Measurements from ENCODE around the gene AK1.
A peak's percentile ranks its signal among the peaks of the same experiment; 100 is the strongest.
"Not testable (repeated sequence)": the region's sequence is repeated elsewhere in the genome, so short reads cannot be mapped to it uniquely, and the experiment has no call there.

AK1 gene

DNA sequence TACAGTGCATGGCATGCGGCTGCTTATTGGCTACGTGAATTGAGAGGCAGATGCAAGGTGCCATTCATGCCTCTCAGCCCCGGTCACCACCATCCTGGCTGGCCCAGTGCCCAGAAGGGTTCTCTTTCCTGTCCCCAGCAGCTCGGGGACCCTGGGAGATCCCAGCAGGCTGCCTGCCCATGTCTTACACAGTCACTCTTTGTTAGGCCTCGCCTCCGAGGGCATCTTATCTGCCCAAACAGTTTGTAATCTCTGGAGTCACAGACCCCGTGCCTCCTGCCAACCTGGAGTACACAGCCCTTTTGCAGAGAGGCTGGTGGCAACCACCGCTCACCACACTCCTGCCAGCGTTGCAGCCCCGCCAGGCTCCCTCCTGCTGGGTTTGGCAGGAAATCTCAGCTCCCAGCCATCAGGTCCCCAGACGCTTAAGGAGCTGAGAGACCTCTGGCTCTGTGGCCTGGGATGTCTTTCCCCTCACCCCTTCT lies 7.0 kb upstream of the AK1 start:
- no CpG with 5 or more reads among the region's 11 CpGs for WGBS (ENCODE audit: insufficient coverage, insufficient read length)
- no peak overlapping the region for H3K27ac ChIP-seq (ENCODE audit: low read length)
- no peak for DNase-seq (ENCODE audit: low read depth, low spot score)

DNA sequence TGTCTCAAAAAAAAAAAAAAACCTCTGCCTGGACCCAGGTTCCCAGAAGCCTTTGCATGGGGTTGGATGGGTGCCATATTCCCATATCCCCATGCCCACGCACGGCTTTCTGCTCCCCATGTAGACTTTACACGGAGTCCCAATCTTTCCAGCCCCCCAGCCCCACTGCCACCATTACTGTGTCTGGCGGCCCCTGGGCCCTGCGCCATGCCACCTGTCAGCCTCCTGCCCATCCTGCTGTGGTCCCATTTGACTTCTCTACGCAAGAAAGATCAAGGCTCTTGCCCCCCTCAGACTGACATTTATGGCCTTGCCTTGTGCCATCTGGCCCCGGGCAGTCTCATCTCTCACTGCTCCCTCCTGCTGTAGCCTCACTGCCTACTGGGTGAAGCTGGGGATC lies 6.5 kb upstream of the AK1 start:
- Histone ChIP-seq H3K4me1 (ENCODE audit: control insufficient read depth, insufficient read depth, low read length) (no peaks in the 10 kb centered on the region), H3K4me3 (ENCODE audit: low read length) (no peak overlapping the region), H3K27me3 (ENCODE audit: control insufficient read depth, insufficient read depth, low read length) (no peaks in the 10 kb centered on the region), H3K9me3 (ENCODE audit: control insufficient read depth, insufficient read depth, low read length) (no peaks in the 10 kb centered on the region), H3K36me3 (ENCODE audit: control insufficient read depth, insufficient read depth, low read length) (peaks cover 12% of the 10 kb centered on the region), H3K27ac (ENCODE audit: low read length) (no peak overlapping the region)
- DNase-seq (ENCODE audit: low read depth, low spot score): no peak
- no CpG with 5 or more reads among the region's 7 CpGs for WGBS (ENCODE audit: insufficient coverage, insufficient read length)

More for the DNA sequence above, 7.0 kb upstream of the AK1 start:
- Histone ChIP-seq H3K9me3 (ENCODE audit: control insufficient read depth, insufficient read depth, low read length) (no peaks in the 10 kb centered on the region), H3K4me3 (ENCODE audit: low read length) (no peak overlapping the region), H3K36me3 (ENCODE audit: control insufficient read depth, insufficient read depth, low read length) (peaks cover 12% of the 10 kb centered on the region), H3K4me1 (ENCODE audit: control insufficient read depth, insufficient read depth, low read length) (no peaks in the 10 kb centered on the region), H3K27me3 (ENCODE audit: control insufficient read depth, insufficient read depth, low read length) (no peaks in the 10 kb centered on the region)

DNA sequence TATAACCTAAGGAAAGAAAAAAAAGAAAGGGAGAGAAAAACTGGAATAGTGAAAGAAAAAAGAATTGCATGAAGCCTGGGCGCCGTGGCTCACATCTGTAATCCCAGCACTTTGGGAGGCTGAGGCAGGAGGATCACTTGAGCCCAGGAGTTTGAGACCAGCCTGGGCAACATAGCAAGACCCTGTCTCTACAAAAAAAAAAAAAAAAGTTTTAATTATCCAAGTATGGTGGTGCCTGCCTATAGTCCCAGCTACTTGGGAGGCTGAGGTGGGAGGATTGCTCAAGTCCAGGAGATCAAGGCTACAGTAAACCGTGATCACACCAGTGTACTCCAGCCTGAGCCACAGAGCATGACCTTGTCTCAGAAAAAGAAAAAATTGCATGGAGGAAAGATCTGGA lies 4.2 kb upstream of the AK1 start:
- not testable (repeated sequence) for H3K36me3 ChIP-seq (ENCODE audit: control insufficient read depth, insufficient read depth, low read length); H3K4me1 ChIP-seq (ENCODE audit: control insufficient read depth, insufficient read depth, low read length); H3K27ac ChIP-seq (ENCODE audit: low read length); H3K9me3 ChIP-seq (ENCODE audit: control insufficient read depth, insufficient read depth, low read length); DNase-seq (ENCODE audit: low read depth, low spot score); H3K27me3 ChIP-seq (ENCODE audit: control insufficient read depth, insufficient read depth, low read length); H3K4me3 ChIP-seq (ENCODE audit: low read length)
- WGBS (ENCODE audit: insufficient coverage, insufficient read length): no CpG with 5 or more reads among the region's 3 CpGs

DNA sequence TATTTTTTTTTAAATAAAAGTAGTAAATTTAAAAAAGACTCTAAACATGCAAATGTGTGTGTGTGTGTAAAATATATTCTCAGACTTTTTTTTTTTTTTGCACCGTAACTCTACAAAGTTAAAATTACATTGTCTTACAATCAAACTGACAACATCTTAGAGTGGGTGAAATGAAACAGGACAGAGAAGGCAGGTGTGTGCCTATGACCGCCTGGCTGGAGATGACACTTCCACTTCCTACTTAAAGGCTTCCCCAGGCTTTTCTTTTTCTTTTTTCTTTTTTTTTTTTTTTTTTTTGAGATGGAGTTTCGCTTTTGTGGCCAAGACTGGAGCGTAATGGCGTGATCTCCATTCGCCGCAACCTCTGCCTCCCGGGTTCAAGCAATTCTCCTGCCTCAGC lies 2.7 kb upstream of the AK1 start:
- H3K27me3 ChIP-seq (ENCODE audit: control insufficient read depth, insufficient read depth, low read length): no peaks in the 10 kb centered on the region
- H3K36me3 ChIP-seq (ENCODE audit: control insufficient read depth, insufficient read depth, low read length): peaks cover 2% of the 10 kb centered on the region; the same call in 1 of the 2 replicates
- no peak overlapping the region for H3K4me3 ChIP-seq (ENCODE audit: low read length)
- H3K9me3 ChIP-seq (ENCODE audit: control insufficient read depth, insufficient read depth, low read length): no peaks in the 10 kb centered on the region
- no CpG with 5 or more reads among the region's 8 CpGs for WGBS (ENCODE audit: insufficient coverage, insufficient read length)
- no peak overlapping the region for H3K27ac ChIP-seq (ENCODE audit: low read length)
- H3K4me1 ChIP-seq (ENCODE audit: control insufficient read depth, insufficient read depth, low read length): peaks cover 2% of the 10 kb centered on the region; the same call in 1 of the 2 replicates
- DNase-seq (ENCODE audit: low read depth, low spot score): no peak

DNA sequence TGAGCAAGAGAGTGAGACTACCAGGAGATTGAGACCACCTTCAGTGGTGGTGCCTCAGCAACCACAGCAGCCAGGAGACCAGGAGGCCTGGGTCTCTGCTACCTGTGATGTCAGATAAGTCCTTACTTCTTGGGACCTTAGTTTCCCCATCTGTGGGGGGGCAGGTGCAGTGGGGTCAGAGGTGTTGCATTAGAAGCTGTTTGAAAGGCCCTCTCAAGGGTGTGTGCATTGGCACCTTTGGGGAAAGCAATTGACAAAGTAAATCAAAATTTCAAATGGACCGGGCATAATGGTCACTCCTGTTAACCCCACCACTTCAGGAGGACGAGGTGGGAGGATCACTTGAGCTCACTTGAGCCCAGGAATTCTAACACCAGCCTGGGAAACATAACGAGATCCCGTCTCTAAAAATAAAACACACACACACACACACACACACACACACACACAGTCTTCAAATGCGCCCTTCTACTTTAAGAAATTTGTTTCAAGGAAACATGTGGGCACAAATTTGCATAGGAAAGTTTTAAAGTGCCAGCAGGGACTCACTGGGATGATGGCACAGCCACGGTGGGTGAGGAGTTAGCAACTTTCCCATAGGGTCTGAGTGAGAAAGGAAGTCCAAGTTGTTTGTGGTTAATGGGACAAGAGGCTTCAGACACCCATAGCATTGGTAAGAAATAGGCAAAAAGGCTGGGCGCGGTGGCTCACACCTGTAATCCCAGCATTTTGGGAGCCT lies 1.3 kb upstream of the AK1 start:
- Histone ChIP-seq H3K27ac (ENCODE audit: low read length) (no peak overlapping the region), H3K9me3 (ENCODE audit: control insufficient read depth, insufficient read depth, low read length) (no peaks in the 10 kb centered on the region), H3K27me3 (ENCODE audit: control insufficient read depth, insufficient read depth, low read length) (no peaks in the 10 kb centered on the region), H3K4me3 (ENCODE audit: low read length) (no peak overlapping the region), H3K36me3 (ENCODE audit: control insufficient read depth, insufficient read depth, low read length) (no peaks in the 10 kb centered on the region), H3K4me1 (ENCODE audit: control insufficient read depth, insufficient read depth, low read length) (peaks cover 2% of the 10 kb centered on the region; the same call in 1 of the 2 replicates)
- no peak for DNase-seq (ENCODE audit: low read depth, low spot score)
- no CpG with 5 or more reads among the region's 8 CpGs for WGBS (ENCODE audit: insufficient coverage, insufficient read length)

DNA sequence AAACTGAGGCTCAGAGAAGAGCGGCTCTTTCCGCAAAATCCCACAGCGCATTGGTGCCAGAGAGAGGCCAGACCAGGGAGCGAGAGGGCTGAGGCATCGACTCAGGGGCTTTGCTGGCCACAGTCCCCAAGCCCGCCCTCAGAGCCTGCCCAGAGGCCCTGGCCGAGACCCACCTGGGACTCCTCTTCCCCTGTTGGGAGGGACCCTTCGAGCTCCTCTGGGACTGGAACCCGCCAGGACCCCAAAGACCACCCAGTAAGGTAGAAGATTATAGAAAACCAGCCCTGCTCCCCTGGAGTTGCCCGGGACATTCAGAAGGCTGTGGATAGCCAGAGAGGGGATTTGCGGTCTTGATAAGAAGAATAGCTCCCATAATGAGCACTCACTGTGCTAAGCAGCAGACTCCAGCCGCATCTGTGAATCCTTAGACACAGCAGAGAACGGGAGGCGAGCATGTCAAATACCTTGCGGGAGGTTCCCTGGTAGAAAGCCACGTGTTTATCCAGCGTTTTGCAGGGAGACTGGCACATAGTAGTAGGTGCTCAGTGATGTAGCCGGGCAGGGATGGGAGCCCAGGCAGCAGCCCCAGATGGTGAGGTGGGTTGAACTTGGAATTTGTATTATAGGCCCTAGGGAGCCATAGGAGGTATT lies 651 bp upstream of the AK1 start:
- no peaks in the 10 kb centered on the region for H3K27me3 ChIP-seq (ENCODE audit: control insufficient read depth, insufficient read depth, low read length)
- H3K36me3 ChIP-seq (ENCODE audit: control insufficient read depth, insufficient read depth, low read length): no peaks in the 10 kb centered on the region
- H3K9me3 ChIP-seq (ENCODE audit: control insufficient read depth, insufficient read depth, low read length): no peaks in the 10 kb centered on the region
- H3K4me1 ChIP-seq (ENCODE audit: control insufficient read depth, insufficient read depth, low read length): peaks cover 2% of the 10 kb centered on the region; the same call in 1 of the 2 replicates
- WGBS (ENCODE audit: insufficient coverage, insufficient read length): no CpG with 5 or more reads among the region's 18 CpGs
- no peak for DNase-seq (ENCODE audit: low read depth, low spot score)
- H3K27ac ChIP-seq (ENCODE audit: low read length): no peak overlapping the region
- peak overlapping the region; percentile 54; the same call in 1 of the 2 replicates for H3K4me3 ChIP-seq (ENCODE audit: low read length)

DNA sequence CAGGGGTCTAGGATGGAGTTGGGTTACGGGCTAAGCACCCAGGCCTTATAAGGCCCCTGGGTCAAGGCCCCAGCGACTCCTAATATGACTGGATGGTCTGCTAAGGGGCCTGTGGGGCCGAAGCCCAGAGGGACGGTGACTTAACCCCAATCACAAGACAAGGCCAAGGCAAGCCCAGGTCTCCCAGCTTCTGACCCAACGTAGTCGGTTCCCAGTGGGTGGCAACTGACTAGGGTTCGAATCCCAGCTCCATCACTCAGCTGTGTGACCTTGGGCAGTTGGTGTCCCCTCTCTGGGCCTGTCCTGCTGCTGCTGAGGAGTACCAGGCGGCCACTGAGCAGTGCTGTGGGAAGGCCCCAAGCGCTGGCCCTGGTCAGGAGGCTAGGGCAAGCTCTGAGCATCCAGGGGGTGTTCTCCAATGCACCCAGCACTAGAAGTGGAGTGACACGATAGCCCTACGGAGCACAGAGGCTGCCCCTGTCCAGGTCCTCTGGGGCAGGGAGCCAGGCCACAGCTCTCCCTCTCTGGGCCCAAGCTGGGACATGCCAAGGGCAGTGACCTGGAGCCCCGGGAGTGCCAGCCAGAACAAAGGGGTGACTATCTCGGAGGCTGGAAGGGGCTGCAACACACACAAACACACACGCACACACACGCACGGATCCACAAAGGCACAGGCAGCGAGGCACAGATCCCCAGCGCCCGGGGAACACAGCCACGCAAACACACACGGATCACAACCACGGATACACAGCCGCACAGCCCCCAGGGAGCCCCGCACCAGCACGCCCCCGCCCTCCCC lies 512 bp downstream of the AK1 start:
- H3K9me3 ChIP-seq (ENCODE audit: control insufficient read depth, insufficient read depth, low read length): no peaks in the 10 kb centered on the region
- DNase-seq (ENCODE audit: low read depth, low spot score): no peak
- H3K27ac ChIP-seq (ENCODE audit: low read length): no peak overlapping the region
- H3K27me3 ChIP-seq (ENCODE audit: control insufficient read depth, insufficient read depth, low read length): no peaks in the 10 kb centered on the region
- no CpG with 5 or more reads among the region's 26 CpGs for WGBS (ENCODE audit: insufficient coverage, insufficient read length)
- H3K4me1 ChIP-seq (ENCODE audit: control insufficient read depth, insufficient read depth, low read length): peaks cover 2% of the 10 kb centered on the region; the same call in 1 of the 2 replicates
- peak overlapping the region; percentile 54; the same call in 1 of the 2 replicates for H3K4me3 ChIP-seq (ENCODE audit: low read length)
- no peaks in the 10 kb centered on the region for H3K36me3 ChIP-seq (ENCODE audit: control insufficient read depth, insufficient read depth, low read length)

DNA sequence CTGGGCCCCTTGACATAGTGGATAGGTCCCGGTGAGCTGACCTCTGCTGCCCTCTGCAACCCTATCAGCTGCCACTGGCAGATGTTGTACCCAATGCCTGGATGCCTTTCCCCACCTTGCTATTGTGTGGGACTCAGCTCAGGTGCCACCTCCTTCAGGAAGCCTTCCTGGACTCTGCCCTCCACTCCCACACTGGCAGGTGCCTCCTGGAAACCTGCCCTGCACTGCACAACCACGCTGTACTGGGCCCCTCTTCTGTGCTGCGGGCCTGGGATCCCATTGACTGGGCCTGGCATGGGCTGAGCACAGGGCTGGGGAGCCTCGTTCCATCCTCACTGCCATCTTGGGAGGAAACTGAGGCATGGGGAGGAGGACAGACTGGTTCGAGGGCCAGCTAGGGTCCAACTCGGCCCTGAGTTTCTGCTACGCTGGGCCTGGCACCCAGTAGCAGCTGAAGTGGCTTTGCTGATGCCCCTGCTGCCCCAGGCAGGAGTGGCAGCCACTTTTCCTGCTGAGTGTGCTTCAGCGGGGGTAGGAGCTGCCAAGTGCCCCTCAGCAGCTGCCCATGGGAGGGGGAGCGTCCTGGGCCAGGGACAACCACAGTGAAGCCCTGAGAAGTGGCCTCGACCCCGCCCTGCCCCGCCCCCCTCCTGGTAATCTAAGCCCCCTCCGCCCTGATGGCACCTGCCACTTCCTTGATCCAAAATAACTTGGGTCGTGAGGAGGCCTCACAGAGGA lies 1.3 kb downstream of the AK1 start:
- Histone ChIP-seq H3K4me3 (ENCODE audit: low read length) (no peak overlapping the region), H3K27ac (ENCODE audit: low read length) (no peak overlapping the region), H3K27me3 (ENCODE audit: control insufficient read depth, insufficient read depth, low read length) (no peaks in the 10 kb centered on the region), H3K9me3 (ENCODE audit: control insufficient read depth, insufficient read depth, low read length) (no peaks in the 10 kb centered on the region), H3K36me3 (ENCODE audit: control insufficient read depth, insufficient read depth, low read length) (no peaks in the 10 kb centered on the region), H3K4me1 (ENCODE audit: control insufficient read depth, insufficient read depth, low read length) (peaks cover 2% of the 10 kb centered on the region; the same call in 1 of the 2 replicates)
- no peak for DNase-seq (ENCODE audit: low read depth, low spot score)
- no CpG with 5 or more reads among the region's 14 CpGs for WGBS (ENCODE audit: insufficient coverage, insufficient read length)

DNA sequence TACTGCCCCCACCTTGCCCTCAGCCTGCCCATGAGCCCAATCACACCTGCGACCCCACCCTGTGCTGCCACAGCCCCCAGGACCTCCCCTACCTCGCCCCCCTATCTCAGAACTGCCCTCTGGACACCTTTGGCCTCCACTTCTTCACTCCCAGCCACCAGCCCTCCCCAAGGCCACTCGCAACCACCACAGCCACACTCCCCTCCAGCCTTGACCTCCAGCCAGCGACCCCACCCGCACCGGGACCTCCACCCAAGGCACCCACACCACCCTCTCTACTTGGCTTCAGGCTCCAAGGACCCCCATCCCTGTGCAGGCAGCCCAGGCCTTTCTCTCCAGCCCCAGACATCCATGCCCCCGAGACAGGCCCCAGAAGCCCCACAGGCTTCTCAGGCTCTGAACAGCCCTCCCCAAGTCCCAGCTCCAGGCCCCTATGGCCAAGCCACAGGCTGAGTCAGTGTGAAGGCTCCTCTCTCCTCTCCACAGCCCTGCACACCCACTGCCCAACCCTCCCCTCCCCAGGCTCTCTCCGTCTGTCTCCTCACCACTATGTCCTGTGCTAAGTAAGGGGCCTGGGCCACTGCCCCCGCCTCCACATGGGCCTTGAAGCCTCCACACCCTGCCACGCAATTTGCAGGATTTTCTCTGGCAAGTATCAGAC lies 2.0 kb downstream of the AK1 start:
- Histone ChIP-seq H3K9me3 (ENCODE audit: control insufficient read depth, insufficient read depth, low read length) (no peaks in the 10 kb centered on the region), H3K27ac (ENCODE audit: low read length) (no peak overlapping the region), H3K4me3 (ENCODE audit: low read length) (no peak overlapping the region), H3K4me1 (ENCODE audit: control insufficient read depth, insufficient read depth, low read length) (peaks cover 2% of the 10 kb centered on the region; the same call in 1 of the 2 replicates), H3K36me3 (ENCODE audit: control insufficient read depth, insufficient read depth, low read length) (no peaks in the 10 kb centered on the region), H3K27me3 (ENCODE audit: control insufficient read depth, insufficient read depth, low read length) (no peaks in the 10 kb centered on the region)
- no CpG with 5 or more reads among the region's 10 CpGs for WGBS (ENCODE audit: insufficient coverage, insufficient read length)
- DNase-seq (ENCODE audit: low read depth, low spot score): no peak

Measured in iPS DF 6.9 (cell line).